Gastrocnemius medialis (tissue), 4 donors: ENCODE results near the gene CD72. TPM values are rescaled to one million over a fixed set of nuclear protein-coding genes. Genes with fewer than 3 reads are reported as not detected.
"Not testable (repeated sequence)": the region's sequence is repeated elsewhere in the genome, so short reads cannot be mapped to it uniquely, and the experiment has no call there.

Experiments
- ATAC-seq, 2 donors: fragments of 150-250 bp; one replicate each; pipeline ENCODE4 v1.9.1; 2016
- DNase-seq, 2 donors: peaks; one replicate each; pipeline ENCODE4 v3.0.0-alpha.2; 2019
- H3K27ac ChIP-seq, 4 donors: fragments of 200-600 bp; sonication (generic); 1 replicate in 1 of 4; 2 replicates in 3 of 4; pipeline ENCODE4 v1.5.1; 2016 to 2018; ENCODE audit warnings: mild to moderate bottlenecking in 2 of 4, moderate library complexity in 1 of 4
- H3K27me3 ChIP-seq, 3 donors: fragments of 200-600 bp; sonication (generic) in 2 of 3; 1 replicate in 1 of 3; 2 replicates in 2 of 3; pipeline versions ENCODE4 v1.5.1 to v1.6.0; 2016 to 2019; ENCODE audit warnings: mild to moderate bottlenecking in 1 of 3, moderate library complexity in 1 of 3
- H3K36me3 ChIP-seq, 2 donors: fragments of 200-600 bp; sonication (generic) in 1 of 2; one replicate each; pipeline ENCODE4 v1.5.1; 2017 to 2018
- H3K4me1 ChIP-seq, 2 donors: fragments of 200-600 bp; sonication (generic) in 1 of 2; one replicate each; pipeline ENCODE4 v1.5.1; 2016 to 2017; ENCODE audit warnings: mild to moderate bottlenecking in 2 of 2
- H3K4me3 ChIP-seq, 4 donors: fragments of 200-600 bp; sonication (generic) in 3 of 4; 1 replicate in 1 of 4; 2 replicates in 3 of 4; pipeline ENCODE4 v1.5.1; 2016 to 2019; ENCODE audit warnings: mild to moderate bottlenecking in 2 of 4
- H3K9me3 ChIP-seq, 3 donors: fragments of 200-600 bp; sonication (generic) in 2 of 3; 1 replicate in 1 of 3; 2 replicates in 2 of 3; pipeline ENCODE4 v1.5.1; 2016 to 2019
- CTCF ChIP-seq, 5 experiments: fragments of 450-650 bp in 3 of 5; fragments of 200-600 bp in 2 of 5; sonication (generic) in 2 of 5; IDR thresholded peaks in 4 of 5; conservative IDR thresholded peaks in 1 of 5; 1 replicate in 4 of 5; 2 replicates in 1 of 5; pipeline ENCODE4 v1.5.1; 2016 to 2019; ENCODE audit warnings: antibody characterized with exemption in 5 of 5, mild to moderate bottlenecking in 3 of 5, moderate library complexity in 3 of 5
- POLR2A ChIP-seq, 2 donors: fragments of 450-650 bp; IDR thresholded peaks; one replicate each; pipeline ENCODE4 v1.6.1; 2017; ENCODE audit warnings: antibody characterized with exemption in 2 of 2, mild to moderate bottlenecking in 2 of 2, moderate library complexity in 2 of 2
- in situ Hi-C, 4 donors: fragments of 200-750 bp; cut with MboI; loops; one replicate each; pipeline versions ENCODE4 v1.15.0 to v1.8.0; 2017; ENCODE audit warnings: low sequenced_read_pairs in 4 of 4
- intact Hi-C: fragments of 100-400 bp; cut with DNase I; formaldehyde crosslinking; loops from one replicate; pipeline ENCODE4 v1.15.1; 2023; ENCODE audit warnings: low total_unique reads
- total RNA-seq, 4 donors: library from RNA; depleted of rRNA; stranded (reverse); fragments of >200 nt; gene quantifications; one replicate each; pipeline versions ENCODE4 v1.1.0 to v1.2.3, GENCODE V29; 2016

The CD72 gene
- total RNA-seq, 4 donors from 2014 or later: 0.40 to 18.3 (median 0.68) TPM

- ATAC-seq (no peak), DNase-seq (no peak)
- Histone ChIP-seq H3K36me3 (no peaks in the 10 kb centered on the region), H3K4me3 (no peak overlapping the region), H3K27ac (no peak overlapping the region), H3K27me3 (no peaks in the 10 kb centered on the region), H3K4me1 (peaks cover 0 to 2% of the 10 kb centered on the region in 2 donors), H3K9me3 (peaks cover 0 to 11% (median 0%) of the 10 kb centered on the region in 3 donors)
- in situ Hi-C loops (no loop called here), intact Hi-C loops (no loop called here)
- TF ChIP-seq CTCF (IDR thresholded peaks at IDR 0.05 in 4 of 5, conservative IDR thresholded peaks at IDR 0.05 in 1 of 5): no peak
Observed at GRCh38 chr9:35593581-35593980, 24.6 kb downstream of the CD72 start.

- H3K9me3 ChIP-seq, H3K4me3 ChIP-seq, intact Hi-C loops, ATAC-seq, DNase-seq, H3K27ac ChIP-seq, H3K36me3 ChIP-seq, H3K27me3 ChIP-seq, in situ Hi-C loops: not testable (repeated sequence)
- peaks cover 8 to 12% of the 10 kb centered on the region in 2 donors for H3K4me1 ChIP-seq
Observed at GRCh38 chr9:35588506-35588905, 29.7 kb downstream of the CD72 start.

- H3K9me3 ChIP-seq, H3K27me3 ChIP-seq, ATAC-seq, H3K4me3 ChIP-seq, intact Hi-C loops, H3K36me3 ChIP-seq, DNase-seq, H3K27ac ChIP-seq, in situ Hi-C loops: not testable (repeated sequence)
- H3K4me1 ChIP-seq: peaks cover 8 to 12% of the 10 kb centered on the region in 2 donors
Observed at GRCh38 chr9:35584681-35585080, 33.5 kb downstream of the CD72 start.

GRCh38 chr9:35583521-35583920 lies 34.7 kb downstream of the CD72 start:
- H3K27ac ChIP-seq, in situ Hi-C loops, H3K27me3 ChIP-seq, H3K36me3 ChIP-seq, DNase-seq, H3K4me3 ChIP-seq, ATAC-seq, intact Hi-C loops, H3K9me3 ChIP-seq: not testable (repeated sequence)
- peaks cover 8 to 12% of the 10 kb centered on the region in 2 donors for H3K4me1 ChIP-seq

GRCh38 chr9:35579659-35580227 lies 38.5 kb downstream of the CD72 start:
- H3K9me3 ChIP-seq, H3K27ac ChIP-seq, in situ Hi-C loops, H3K27me3 ChIP-seq, intact Hi-C loops, H3K4me3 ChIP-seq, H3K4me1 ChIP-seq, DNase-seq, H3K36me3 ChIP-seq, ATAC-seq: not testable (repeated sequence)

- H3K4me3 ChIP-seq: no peak overlapping the region
- H3K27me3 ChIP-seq: no peaks in the 10 kb centered on the region
- ATAC-seq (no peak), DNase-seq (no peak)
- TF ChIP-seq CTCF (IDR thresholded peaks at IDR 0.05 in 4 of 5, conservative IDR thresholded peaks at IDR 0.05 in 1 of 5): no peak
- no peak for TF ChIP-seq POLR2A (IDR thresholded peaks at IDR 0.05)
- no peaks in the 10 kb centered on the region for H3K36me3 ChIP-seq
- intact Hi-C loops: no loop called here
- in situ Hi-C loops: no loop called here
- H3K4me1 ChIP-seq: no peaks in the 10 kb centered on the region
- H3K27ac ChIP-seq: no peak overlapping the region
- H3K9me3 ChIP-seq: no peaks in the 10 kb centered on the region
Observed at GRCh38 chr9:35579130-35579529, 39.1 kb downstream of the CD72 start.

GRCh38 chr9:35577486-35577885 lies 40.7 kb downstream of the CD72 start:
- in situ Hi-C loops: no loop called here

More at GRCh38 chr9:35577486-35577885, 40.7 kb downstream of the CD72 start:
- H3K4me1 ChIP-seq: no peaks in the 10 kb centered on the region
- no peak for DNase-seq
- no peaks in the 10 kb centered on the region for H3K36me3 ChIP-seq
- no peak overlapping the region for H3K27ac ChIP-seq
- intact Hi-C loops: no loop called here
- no peaks in the 10 kb centered on the region for H3K27me3 ChIP-seq
- no peak overlapping the region for H3K4me3 ChIP-seq
- TF ChIP-seq POLR2A (IDR thresholded peaks at IDR 0.05) (no peak), CTCF (IDR thresholded peaks at IDR 0.05 in 4 of 5, conservative IDR thresholded peaks at IDR 0.05 in 1 of 5) (no peak)
- ATAC-seq: no peak
- no peaks in the 10 kb centered on the region for H3K9me3 ChIP-seq
